K562 (cell line): ENCODE results near the gene ZNF8. TPM values are rescaled to one million over a fixed set of nuclear protein-coding genes. Genes with fewer than 3 reads are reported as not detected.

Experiments used
- CCNT2 ChIP-seq: IDR thresholded peaks from 2 replicates; pipeline ENCODE4 v1.6.1; 2011; ENCODE audit warnings: borderline replicate concordance, low read depth, mild to moderate bottlenecking, moderate library complexity, mixed read lengths, low read length; ENCODE audit not compliant: insufficient read length; ENCODE audit errors: extremely low read depth
- ETV5 ChIP-seq: sonication (generic); formaldehyde crosslinking; IDR thresholded peaks from 2 replicates; pipeline ENCODE4 v1.4.0; 2020; ENCODE audit warnings: low read depth, mild to moderate bottlenecking, missing genetic modification reagents
- LEF1 ChIP-seq: fragments of 450-650 bp; IDR thresholded peaks from 2 replicates; pipeline ENCODE4 v1.6.1; 2016; ENCODE audit warnings: mild to moderate bottlenecking
- PYGO2 ChIP-seq: fragments of 450-650 bp; IDR thresholded peaks from 2 replicates; pipeline ENCODE4 v1.6.1; 2016; ENCODE audit warnings: mild to moderate bottlenecking, missing genetic modification characterization, moderate library complexity, missing compliant biosample characterization
- SIN3B ChIP-seq: fragments of 450-650 bp; IDR thresholded peaks from 2 replicates; pipeline ENCODE4 v1.6.1; 2017; ENCODE audit warnings: low read depth, mild to moderate bottlenecking, moderate library complexity
- ZC3H8 ChIP-seq: fragments of 450-650 bp; IDR thresholded peaks from 2 replicates; pipeline ENCODE4 v1.6.1; 2017
- ZNF282 ChIP-seq: sonication (generic); formaldehyde crosslinking; IDR thresholded peaks from 2 replicates; pipeline ENCODE4 v1.8.1; 2023; ENCODE audit warnings: missing genetic modification reagents
- polyA plus RNA-seq, 8 experiments: library from polyadenylated mRNA; depleted of rRNA in 4 of 8; stranded (reverse) in 5 of 8; unstranded in 3 of 8; fragments of >200 nt; fragmentation: Nextera tagmentation in 2 of 8; fragmentation: Illumina TruSeq in 1 of 8; extraction: Ambion mirVana in 2 of 8; extraction: Trizol in 1 of 8; gene quantifications; 2 replicates each; pipeline versions ENCODE4 v1.2.1 to v1.2.3, GENCODE V29; 2011 to 2014; ENCODE audit warnings: inconsistent platforms in 1 of 8, missing spikeins in 1 of 8
- total RNA-seq, 7 experiments: library from RNA; depleted of rRNA in 6 of 7; stranded (reverse); fragments of >200 nt in 6 of 7; fragmentation: Illumina TruSeq in 2 of 7; extraction: Trizol in 2 of 7; gene quantifications; 2 replicates each; pipeline versions ENCODE4 v1.2.1 to v1.2.3, GENCODE V29; 2011 to 2021; ENCODE audit warnings: low replicate concordance in 1 of 7
- TF ChIP-seq, protein P1 (sequence below): IDR thresholded peaks from 3 replicates; pipeline ENCODE4 v1.6.1; 2011; ENCODE audit warnings: borderline replicate concordance, mild to moderate bottlenecking; ENCODE audit not compliant: insufficient read length, insufficient read depth
- TF ChIP-seq, protein P2 (sequence below): sonication (generic); formaldehyde crosslinking; IDR thresholded peaks from 2 replicates; pipeline ENCODE4 v1.9.0; 2022; ENCODE audit warnings: mild to moderate bottlenecking, missing genetic modification reagents
- TF ChIP-seq, protein P3 (sequence below): fragments of 450-650 bp; formaldehyde crosslinking; IDR thresholded peaks from 2 replicates; pipeline ENCODE4 v1.4.0; 2020; ENCODE audit warnings: mild to moderate bottlenecking
- TF ChIP-seq, protein P4 (sequence below): sonication (generic); formaldehyde crosslinking; IDR thresholded peaks from 2 replicates; pipeline ENCODE4 v1.8.1; 2022; ENCODE audit warnings: missing genetic modification reagents
- TF ChIP-seq, protein P5 (sequence below): sonication (generic); formaldehyde crosslinking; IDR thresholded peaks from 2 replicates; pipeline ENCODE4 v1.8.0; 2022; ENCODE audit warnings: mild to moderate bottlenecking, low read depth, missing genetic modification reagents
- TF ChIP-seq, protein P6 (sequence below): fragments of 450-650 bp; IDR thresholded peaks from 2 replicates; pipeline ENCODE4 v1.6.1; 2016; ENCODE audit warnings: low read depth

Gene ZNF8
- total and polyA plus RNA-seq, 9 of the 15 experiments (the other 6 are each of a cell fraction or from before 2014, with no cell fraction given) = 0.71 to 7.7 (median 4.7) TPM

DNA sequence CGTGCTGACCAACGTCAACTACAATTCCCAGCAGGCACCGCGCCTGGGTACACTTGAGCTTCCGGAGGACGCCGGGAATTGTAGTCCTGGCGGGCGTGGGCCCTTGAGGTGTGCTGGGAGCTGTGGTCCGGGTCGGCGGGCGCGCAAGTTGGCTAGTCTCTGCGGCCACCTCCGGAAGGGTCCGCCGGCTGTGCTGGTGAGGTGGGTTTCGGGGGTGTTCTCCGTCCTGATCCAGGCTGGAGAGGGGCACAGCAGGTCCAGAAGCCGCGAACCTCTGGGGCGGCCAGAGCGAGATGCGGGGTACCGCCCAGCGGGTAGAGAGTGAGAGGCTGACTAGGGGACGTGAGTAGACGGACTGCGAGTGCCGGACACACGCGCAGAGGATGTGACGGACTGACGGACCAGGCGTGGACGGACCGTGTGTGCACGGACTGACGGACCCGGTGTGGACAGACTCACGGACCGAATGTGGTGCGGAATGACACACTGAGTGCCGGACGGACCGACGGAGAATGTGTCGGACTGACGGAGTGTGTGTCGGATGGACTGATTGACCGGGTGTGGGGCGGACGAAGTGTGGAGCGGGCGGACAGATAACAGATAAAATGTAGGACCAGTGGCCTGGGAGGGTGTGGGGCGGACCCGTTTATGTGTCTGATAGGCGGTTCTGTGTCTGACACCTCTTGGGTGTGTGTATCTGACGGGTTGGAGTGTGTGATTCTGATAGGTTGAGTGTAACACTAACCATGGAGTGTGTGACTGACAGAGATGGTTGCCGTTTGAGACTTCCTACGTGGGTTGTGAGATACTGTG lies 48.4 kb downstream of the ZNF8 start, which contains the start of gene ZSCAN22 (continued):
- TF ChIP-seq, protein P1, sequence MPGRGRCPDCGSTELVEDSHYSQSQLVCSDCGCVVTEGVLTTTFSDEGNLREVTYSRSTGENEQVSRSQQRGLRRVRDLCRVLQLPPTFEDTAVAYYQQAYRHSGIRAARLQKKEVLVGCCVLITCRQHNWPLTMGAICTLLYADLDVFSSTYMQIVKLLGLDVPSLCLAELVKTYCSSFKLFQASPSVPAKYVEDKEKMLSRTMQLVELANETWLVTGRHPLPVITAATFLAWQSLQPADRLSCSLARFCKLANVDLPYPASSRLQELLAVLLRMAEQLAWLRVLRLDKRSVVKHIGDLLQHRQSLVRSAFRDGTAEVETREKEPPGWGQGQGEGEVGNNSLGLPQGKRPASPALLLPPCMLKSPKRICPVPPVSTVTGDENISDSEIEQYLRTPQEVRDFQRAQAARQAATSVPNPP = no peak
- TF ChIP-seq CCNT2 = no peak
- TF ChIP-seq, protein P2, sequence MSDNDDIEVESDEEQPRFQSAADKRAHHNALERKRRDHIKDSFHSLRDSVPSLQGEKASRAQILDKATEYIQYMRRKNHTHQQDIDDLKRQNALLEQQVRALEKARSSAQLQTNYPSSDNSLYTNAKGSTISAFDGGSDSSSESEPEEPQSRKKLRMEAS (CRISPR knock-in tag) = peak; percentile 73
- TF ChIP-seq SIN3B = peak; percentile 95
- TF ChIP-seq ZC3H8 = peak; percentile 84; the same call in 1 of the 2 replicates
- TF ChIP-seq, protein P3, sequence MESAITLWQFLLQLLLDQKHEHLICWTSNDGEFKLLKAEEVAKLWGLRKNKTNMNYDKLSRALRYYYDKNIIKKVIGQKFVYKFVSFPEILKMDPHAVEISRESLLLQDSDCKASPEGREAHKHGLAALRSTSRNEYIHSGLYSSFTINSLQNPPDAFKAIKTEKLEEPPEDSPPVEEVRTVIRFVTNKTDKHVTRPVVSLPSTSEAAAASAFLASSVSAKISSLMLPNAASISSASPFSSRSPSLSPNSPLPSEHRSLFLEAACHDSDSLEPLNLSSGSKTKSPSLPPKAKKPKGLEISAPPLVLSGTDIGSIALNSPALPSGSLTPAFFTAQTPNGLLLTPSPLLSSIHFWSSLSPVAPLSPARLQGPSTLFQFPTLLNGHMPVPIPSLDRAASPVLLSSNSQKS = no peak
- no peak; the same call in 1 of the 2 replicates for TF ChIP-seq LEF1
- TF ChIP-seq PYGO2 (tag) = no peak
- TF ChIP-seq, protein P4, sequence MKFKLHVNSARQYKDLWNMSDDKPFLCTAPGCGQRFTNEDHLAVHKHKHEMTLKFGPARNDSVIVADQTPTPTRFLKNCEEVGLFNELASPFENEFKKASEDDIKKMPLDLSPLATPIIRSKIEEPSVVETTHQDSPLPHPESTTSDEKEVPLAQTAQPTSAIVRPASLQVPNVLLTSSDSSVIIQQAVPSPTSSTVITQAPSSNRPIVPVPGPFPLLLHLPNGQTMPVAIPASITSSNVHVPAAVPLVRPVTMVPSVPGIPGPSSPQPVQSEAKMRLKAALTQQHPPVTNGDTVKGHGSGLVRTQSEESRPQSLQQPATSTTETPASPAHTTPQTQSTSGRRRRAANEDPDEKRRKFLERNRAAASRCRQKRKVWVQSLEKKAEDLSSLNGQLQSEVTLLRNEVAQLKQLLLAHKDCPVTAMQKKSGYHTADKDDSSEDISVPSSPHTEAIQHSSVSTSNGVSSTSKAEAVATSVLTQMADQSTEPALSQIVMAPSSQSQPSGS = no peak
- TF ChIP-seq, protein P5, sequence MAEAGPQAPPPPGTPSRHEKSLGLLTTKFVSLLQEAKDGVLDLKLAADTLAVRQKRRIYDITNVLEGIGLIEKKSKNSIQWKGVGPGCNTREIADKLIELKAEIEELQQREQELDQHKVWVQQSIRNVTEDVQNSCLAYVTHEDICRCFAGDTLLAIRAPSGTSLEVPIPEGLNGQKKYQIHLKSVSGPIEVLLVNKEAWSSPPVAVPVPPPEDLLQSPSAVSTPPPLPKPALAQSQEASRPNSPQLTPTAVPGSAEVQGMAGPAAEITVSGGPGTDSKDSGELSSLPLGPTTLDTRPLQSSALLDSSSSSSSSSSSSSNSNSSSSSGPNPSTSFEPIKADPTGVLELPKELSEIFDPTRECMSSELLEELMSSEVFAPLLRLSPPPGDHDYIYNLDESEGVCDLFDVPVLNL = 0 out of 2 replicates have a peak, but pooled peaks have one; percentile 56
- TF ChIP-seq, protein P6, sequence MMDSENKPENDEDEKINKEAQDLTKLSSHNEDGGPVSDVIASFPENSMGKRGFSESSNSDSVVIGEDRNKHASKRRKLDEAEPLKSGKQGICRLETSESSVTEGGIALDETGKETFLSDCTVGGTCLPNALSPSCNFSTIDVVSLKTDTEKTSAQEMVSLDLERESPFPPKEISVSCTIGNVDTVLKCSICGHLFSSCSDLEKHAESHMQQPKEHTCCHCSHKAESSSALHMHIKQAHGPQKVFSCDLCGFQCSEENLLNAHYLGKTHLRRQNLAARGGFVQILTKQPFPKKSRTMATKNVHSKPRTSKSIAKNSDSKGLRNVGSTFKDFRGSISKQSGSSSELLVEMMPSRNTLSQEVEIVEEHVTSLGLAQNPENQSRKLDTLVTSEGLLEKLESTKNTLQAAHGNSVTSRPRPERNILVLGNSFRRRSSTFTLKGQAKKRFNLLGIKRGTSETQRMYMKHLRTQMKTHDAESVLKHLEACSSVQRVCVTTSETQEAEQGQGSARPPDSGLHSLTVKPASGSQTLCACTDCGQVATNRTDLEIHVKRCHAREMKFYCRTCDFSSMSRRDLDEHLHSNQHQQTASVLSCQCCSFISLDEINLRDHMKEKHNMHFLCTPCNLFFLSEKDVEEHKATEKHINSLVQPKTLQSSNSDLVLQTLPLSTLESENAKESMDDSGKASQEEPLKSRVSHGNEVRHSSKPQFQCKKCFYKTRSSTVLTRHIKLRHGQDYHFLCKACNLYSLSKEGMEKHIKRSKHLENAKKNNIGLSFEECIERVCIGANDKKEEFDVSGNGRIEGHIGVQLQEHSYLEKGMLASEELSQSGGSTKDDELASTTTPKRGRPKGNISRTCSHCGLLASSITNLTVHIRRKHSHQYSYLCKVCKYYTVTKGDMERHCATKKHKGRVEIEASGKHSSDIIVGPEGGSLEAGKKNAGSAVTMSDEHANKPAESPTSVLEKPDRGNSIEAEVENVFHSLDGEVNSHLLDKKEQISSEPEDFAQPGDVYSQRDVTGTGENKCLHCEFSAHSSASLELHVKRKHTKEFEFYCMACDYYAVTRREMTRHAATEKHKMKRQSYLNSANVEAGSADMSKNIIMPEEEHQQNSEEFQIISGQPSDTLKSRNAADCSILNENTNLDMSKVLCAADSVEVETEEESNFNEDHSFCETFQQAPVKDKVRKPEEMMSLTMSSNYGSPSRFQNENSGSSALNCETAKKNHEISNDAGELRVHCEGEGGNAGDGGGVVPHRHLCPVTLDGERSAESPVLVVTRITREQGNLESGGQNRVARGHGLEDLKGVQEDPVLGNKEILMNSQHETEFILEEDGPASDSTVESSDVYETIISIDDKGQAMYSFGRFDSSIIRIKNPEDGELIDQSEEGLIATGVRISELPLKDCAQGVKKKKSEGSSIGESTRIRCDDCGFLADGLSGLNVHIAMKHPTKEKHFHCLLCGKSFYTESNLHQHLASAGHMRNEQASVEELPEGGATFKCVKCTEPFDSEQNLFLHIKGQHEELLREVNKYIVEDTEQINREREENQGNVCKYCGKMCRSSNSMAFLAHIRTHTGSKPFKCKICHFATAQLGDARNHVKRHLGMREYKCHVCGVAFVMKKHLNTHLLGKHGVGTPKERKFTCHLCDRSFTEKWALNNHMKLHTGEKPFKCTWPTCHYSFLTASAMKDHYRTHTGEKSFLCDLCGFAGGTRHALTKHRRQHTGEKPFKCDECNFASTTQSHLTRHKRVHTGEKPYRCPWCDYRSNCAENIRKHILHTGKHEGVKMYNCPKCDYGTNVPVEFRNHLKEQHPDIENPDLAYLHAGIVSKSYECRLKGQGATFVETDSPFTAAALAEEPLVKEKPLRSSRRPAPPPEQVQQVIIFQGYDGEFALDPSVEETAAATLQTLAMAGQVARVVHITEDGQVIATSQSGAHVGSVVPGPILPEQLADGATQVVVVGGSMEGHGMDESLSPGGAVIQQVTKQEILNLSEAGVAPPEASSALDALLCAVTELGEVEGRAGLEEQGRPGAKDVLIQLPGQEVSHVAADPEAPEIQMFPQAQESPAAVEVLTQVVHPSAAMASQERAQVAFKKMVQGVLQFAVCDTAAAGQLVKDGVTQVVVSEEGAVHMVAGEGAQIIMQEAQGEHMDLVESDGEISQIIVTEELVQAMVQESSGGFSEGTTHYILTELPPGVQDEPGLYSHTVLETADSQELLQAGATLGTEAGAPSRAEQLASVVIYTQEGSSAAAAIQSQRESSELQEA = no peak
- peak; percentile 94 for TF ChIP-seq ETV5 (CRISPR knock-in tag)
- no peak for TF ChIP-seq ZNF282 (CRISPR knock-in tag)
